OCI-LY1 (cell line): ENCODE data around the gene SEC11A.

ENCODE experiments used
- H2AFZ ChIP-seq: fragments of 200-600 bp; sonication (generic), shearing (Covaris generic); 2 replicates; pipeline ENCODE4 v1.6.0; 2014; ENCODE audit warnings: antibody characterized with exemption, mild to moderate bottlenecking, low read length
- H3F3A ChIP-seq: fragments of 200-600 bp; sonication (generic), shearing (Covaris generic); 2 replicates; pipeline ENCODE4 v1.6.0; 2014; ENCODE audit warnings: mild to moderate bottlenecking, antibody characterized with exemption, low read length, moderate library complexity; ENCODE audit not compliant: insufficient read depth
- H3K27ac ChIP-seq: fragments of 200-600 bp; sonication (generic); 2 replicates; pipeline ENCODE4 v1.5.1; 2014; ENCODE audit warnings: low read length, mixed run types, mild to moderate bottlenecking, low read depth; ENCODE audit not compliant: poor library complexity, severe bottlenecking
- H3K27me3 ChIP-seq: fragments of 200-600 bp; sonication (generic); 2 replicates; pipeline ENCODE4 v1.6.0; 2014; ENCODE audit warnings: antibody characterized with exemption, mild to moderate bottlenecking, low read length, moderate library complexity; ENCODE audit not compliant: insufficient read depth
- H3K36me3 ChIP-seq: fragments of 200-600 bp; sonication (generic); 2 replicates; pipeline ENCODE4 v1.6.1; 2014; ENCODE audit warnings: mild to moderate bottlenecking, antibody characterized with exemption, low read length, moderate library complexity, mixed read lengths; ENCODE audit not compliant: insufficient read depth
- H3K4me1 ChIP-seq: fragments of 200-600 bp; sonication (generic); 2 replicates; pipeline ENCODE4 v1.5.1; 2014; ENCODE audit warnings: mild to moderate bottlenecking, low read length, moderate library complexity; ENCODE audit not compliant: insufficient read depth, severe bottlenecking
- H3K4me2 ChIP-seq: fragments of 200-600 bp; sonication (generic), shearing (Covaris generic); 2 replicates; pipeline ENCODE4 v1.6.1; 2014; ENCODE audit warnings: low read length
- H3K4me3 ChIP-seq: fragments of 200-600 bp; sonication (generic); 2 replicates; pipeline ENCODE4 v1.5.1; 2014; ENCODE audit warnings: low read length, low read depth, mild to moderate bottlenecking, mixed read lengths; ENCODE audit not compliant: poor library complexity, severe bottlenecking
- H3K79me2 ChIP-seq: fragments of 200-600 bp; shearing (Covaris generic); 2 replicates; pipeline ENCODE4 v1.6.1; 2016; ENCODE audit warnings: mixed run types, low read length, mixed read lengths; ENCODE audit not compliant: insufficient read depth
- H3K9ac ChIP-seq: fragments of 200-600 bp; sonication (generic), shearing (Covaris generic); 2 replicates; pipeline ENCODE4 v1.6.1; 2014; ENCODE audit warnings: mild to moderate bottlenecking, low read length, mixed read lengths
- H3K9me2 ChIP-seq: fragments of 200-600 bp; sonication (generic), shearing (Covaris generic); 2 replicates; pipeline ENCODE4 v1.6.1; 2014; ENCODE audit warnings: low read depth, mild to moderate bottlenecking, low read length, mixed read lengths
- H3K9me3 ChIP-seq: fragments of 200-600 bp; shearing (Covaris generic); 2 replicates; pipeline ENCODE4 v1.6.1; 2014; ENCODE audit warnings: low read length, mixed read lengths
- H4K20me1 ChIP-seq: fragments of 200-600 bp; sonication (generic), shearing (Covaris generic); 2 replicates; pipeline ENCODE4 v1.6.0; 2016; ENCODE audit warnings: mild to moderate bottlenecking, low read length; ENCODE audit not compliant: insufficient read depth
- CTCF ChIP-seq: fragments of 200-600 bp; sonication (generic), shearing (Covaris generic); IDR thresholded peaks from 2 replicates; pipeline ENCODE4 v1.5.1; 2017; ENCODE audit warnings: mild to moderate bottlenecking, antibody characterized with exemption, low read length, moderate library complexity, mixed read lengths
- EZH2 ChIP-seq: fragments of 200-600 bp; sonication (generic), shearing (Covaris generic); IDR thresholded peaks from 2 replicates; pipeline ENCODE4 v1.8.0; 2017; ENCODE audit warnings: borderline replicate concordance, mixed run types, mild to moderate bottlenecking, antibody characterized with exemption, low read length, moderate library complexity, mixed read lengths

The SEC11A gene

GRCh38 chr15:84749111-84749991 is 33.4 kb upstream of the SEC11A start:
- H3K4me2 ChIP-seq: peak overlapping the region; percentile 91
- H2AFZ ChIP-seq: no peak overlapping the region
- no peaks in the 10 kb centered on the region for H3F3A ChIP-seq
- no peaks in the 10 kb centered on the region for H3K9me2 ChIP-seq
- peaks cover 6% of the 10 kb centered on the region; the same call in 1 of the 2 replicates for H3K36me3 ChIP-seq
- H3K79me2 ChIP-seq: peaks cover 55% of the 10 kb centered on the region
- H3K4me1 ChIP-seq: peaks cover 34% of the 10 kb centered on the region
- H3K9ac ChIP-seq: peak overlapping the region; percentile 79
- no peaks in the 10 kb centered on the region for H3K9me3 ChIP-seq
- peak overlapping the region; percentile 77 for H3K4me3 ChIP-seq
- no peaks in the 10 kb centered on the region for H3K27me3 ChIP-seq
- H3K27ac ChIP-seq: peak overlapping the region; percentile 70
- no peaks in the 10 kb centered on the region for H4K20me1 ChIP-seq
- TF ChIP-seq CTCF (no peak), EZH2 (no peak)

DNA sequence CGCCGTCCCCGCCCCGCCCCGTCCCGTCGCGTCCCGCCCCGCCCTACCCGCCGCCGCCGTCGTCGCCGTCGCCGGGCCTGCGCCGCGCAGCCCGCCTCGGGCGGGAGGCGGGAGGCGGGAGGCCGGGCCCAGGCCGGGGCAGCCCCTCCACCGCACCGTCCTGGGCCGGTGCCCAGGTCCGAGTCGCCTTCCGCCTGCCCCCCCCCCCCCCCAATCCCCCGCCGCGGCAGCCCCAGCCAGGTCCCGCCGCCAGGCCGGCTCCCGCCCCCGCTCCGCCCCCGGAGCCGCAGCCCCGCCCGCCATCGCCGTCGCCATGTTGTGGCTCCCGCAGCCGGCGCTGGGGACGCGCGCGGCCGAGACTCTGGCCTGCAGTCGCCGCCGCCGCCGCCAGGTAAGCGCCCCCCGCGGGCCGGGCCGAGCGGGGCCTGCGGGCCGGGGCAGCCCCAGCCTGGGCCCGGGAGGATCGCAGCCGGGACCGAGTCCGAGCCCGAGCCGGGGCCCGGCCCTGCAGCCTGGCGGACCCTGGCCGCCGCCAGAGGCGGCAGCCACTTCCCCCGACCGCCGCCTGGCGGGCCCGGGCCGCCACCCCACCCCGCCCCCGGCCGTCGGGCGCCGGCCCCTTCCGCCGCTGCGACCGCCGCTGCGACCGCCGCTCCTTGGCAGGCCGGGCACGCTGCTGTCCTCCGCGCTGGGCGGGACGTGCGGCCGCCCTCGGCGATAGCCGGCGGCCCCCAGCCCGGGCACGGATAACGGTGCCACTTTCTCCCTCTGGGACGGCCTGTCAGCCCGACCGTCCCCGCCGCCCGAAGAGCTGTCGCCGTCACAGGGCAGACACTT is 32.6 kb upstream of the SEC11A start, which contains the start of gene ZNF592:
TSS of gene ZNF592 (plus strand) at position 319 of the 837 bp plus-strand sequence. CDS start 34,084 bp downstream, outside the sequence.
- Histone ChIP-seq H3K4me3 (peak within 1 kb of the TSS; percentile 86), H2AFZ (0 out of 2 replicates have a peak within 1 kb of the TSS, but pooled peaks have one; percentile 78), H3K27me3 (no peaks in the 10 kb centered on the region), H3K27ac (peak within 1 kb of the TSS; percentile 90), H3K36me3 (no peaks in the 10 kb centered on the region; the same call in 1 of the 2 replicates), H3K9me2 (no peaks in the 10 kb centered on the region), H3K9ac (peak within 1 kb of the TSS; percentile 97), H3K9me3 (no peaks in the 10 kb centered on the region), H3K4me1 (peaks cover 34% of the 10 kb centered on the region), H3K4me2 (peak within 1 kb of the TSS; percentile 100), H4K20me1 (no peaks in the 10 kb centered on the region), H3F3A (no peaks in the 10 kb centered on the region), H3K79me2 (peaks cover 46% of the 10 kb centered on the region)
- TF ChIP-seq EZH2 (no peak), CTCF (no peak)

- H3K27me3 ChIP-seq: no peaks in the 10 kb centered on the region
- H3K9me3 ChIP-seq: no peaks in the 10 kb centered on the region
- peak overlapping the region; percentile 86 for H3K4me3 ChIP-seq
- H3K4me1 ChIP-seq: peaks cover 34% of the 10 kb centered on the region
- H3F3A ChIP-seq: no peaks in the 10 kb centered on the region
- TF ChIP-seq EZH2: no peak
- no peak for TF ChIP-seq CTCF
- 0 out of 2 replicates have a peak overlapping the region, but pooled peaks have one; percentile 78 for H2AFZ ChIP-seq
- peak overlapping the region; percentile 90 for H3K27ac ChIP-seq
- peaks cover 38% of the 10 kb centered on the region for H3K79me2 ChIP-seq
- no peaks in the 10 kb centered on the region; the same call in 1 of the 2 replicates for H3K36me3 ChIP-seq
- peak overlapping the region; percentile 97 for H3K9ac ChIP-seq
- H3K4me2 ChIP-seq: peak overlapping the region; percentile 100
- H3K9me2 ChIP-seq: no peaks in the 10 kb centered on the region
- H4K20me1 ChIP-seq: no peaks in the 10 kb centered on the region
Observed at GRCh38 chr15:84747416-84748273, 31.7 kb upstream of the SEC11A start.
